ENCODE results near the gene C2orf68.
"Not testable (repeated sequence)": the region's sequence is repeated elsewhere in the genome, so short reads cannot be mapped to it uniquely, and the experiment has no call there.

The C2orf68 gene

GRCh38 chr2:85631316-85631715 is 19.4 kb upstream of the C2orf68 start:
- no peak for DNase-seq (ENCODE audit: low read depth in 3 of 3)

- no peak for DNase-seq (ENCODE audit: low read depth in 3 of 3)
These were observed 16.8 kb upstream of the C2orf68 start for GRCh38 chr2:85628658-85629057.

- DNase-seq (ENCODE audit: low read depth in 3 of 3) = no peak
These were observed 12.1 kb upstream of the C2orf68 start for GRCh38 chr2:85623991-85624390.

GRCh38 chr2:85621338-85621737 is 9.5 kb upstream of the C2orf68 start:
- no peak for DNase-seq (ENCODE audit: low read depth in 3 of 3)

GRCh38 chr2:85619617-85620016 is 7.8 kb upstream of the C2orf68 start:
- DNase-seq (ENCODE audit: low read depth in 3 of 3) = no peak

GRCh38 chr2:85617723-85618122 is 5.9 kb upstream of the C2orf68 start:
- DNase-seq (ENCODE audit: low read depth in 3 of 3) = not testable (repeated sequence)

GRCh38 chr2:85615413-85615728 is 3.5 kb upstream of the C2orf68 start:
- no peak for DNase-seq (ENCODE audit: low read depth in 3 of 3)

GRCh38 chr2:85614757-85615156 is 2.9 kb upstream of the C2orf68 start:
- not testable (repeated sequence) for DNase-seq (ENCODE audit: low read depth in 3 of 3)

GRCh38 chr2:85613717-85614515 is 2.0 kb upstream of the C2orf68 start:
- DNase-seq (ENCODE audit: low read depth in 3 of 3) = no peak

- DNase-seq (ENCODE audit: low read depth in 3 of 3) = no peak
These were observed 605 bp downstream of the C2orf68 start for GRCh38 chr2:85611217-85611704.

- no peak for DNase-seq (ENCODE audit: low read depth in 3 of 3)
These were observed 4.3 kb downstream of the C2orf68 start for GRCh38 chr2:85607268-85608215.

GRCh38 chr2:85606116-85606455 is 5.8 kb downstream of the C2orf68 start:
- DNase-seq (ENCODE audit: low read depth in 3 of 3) = no peak

GRCh38 chr2:85605406-85606115 is 6.3 kb downstream of the C2orf68 start:
- DNase-seq (ENCODE audit: low read depth in 3 of 3) = no peak

GRCh38 chr2:85604568-85605339 is 7.1 kb downstream of the C2orf68 start:
- no peak for DNase-seq (ENCODE audit: low read depth in 3 of 3)

- DNase-seq (ENCODE audit: low read depth in 3 of 3) = not testable (repeated sequence)
These were observed 7.8 kb downstream of the C2orf68 start for GRCh38 chr2:85604133-85604444.

GRCh38 chr2:85602476-85603234 is 9.2 kb downstream of the C2orf68 start, which contains the start of gene TMEM150A:
Gene TMEM150A (minus strand): TSS chr2:85602698. CDS start chr2:85601948, 750 bp downstream.
- DNase-seq (ENCODE audit: low read depth in 3 of 3) = peak; percentile 80 to 89 (median 84)

GRCh38 chr2:85601771-85602475 is 9.9 kb downstream of the C2orf68 start:
- no peak for DNase-seq (ENCODE audit: low read depth in 3 of 3)

- DNase-seq (ENCODE audit: low read depth in 3 of 3) = no peak
These were observed 10.7 kb downstream of the C2orf68 start for GRCh38 chr2:85600951-85601770.

GRCh38 chr2:85600235-85600575 is 11.7 kb downstream of the C2orf68 start:
- no peak for DNase-seq (ENCODE audit: low read depth in 3 of 3)
